NCI-H1694 treated with DMSO at 0.1 percent for 48 hours (cell line): ENCODE data around the gene SF3B3.

Source experiments
- DNase-seq: peaks from one replicate; lab custom pipeline; 2025; lab: John Stamatoyannopoulos, UW

The SF3B3 gene

DNA sequence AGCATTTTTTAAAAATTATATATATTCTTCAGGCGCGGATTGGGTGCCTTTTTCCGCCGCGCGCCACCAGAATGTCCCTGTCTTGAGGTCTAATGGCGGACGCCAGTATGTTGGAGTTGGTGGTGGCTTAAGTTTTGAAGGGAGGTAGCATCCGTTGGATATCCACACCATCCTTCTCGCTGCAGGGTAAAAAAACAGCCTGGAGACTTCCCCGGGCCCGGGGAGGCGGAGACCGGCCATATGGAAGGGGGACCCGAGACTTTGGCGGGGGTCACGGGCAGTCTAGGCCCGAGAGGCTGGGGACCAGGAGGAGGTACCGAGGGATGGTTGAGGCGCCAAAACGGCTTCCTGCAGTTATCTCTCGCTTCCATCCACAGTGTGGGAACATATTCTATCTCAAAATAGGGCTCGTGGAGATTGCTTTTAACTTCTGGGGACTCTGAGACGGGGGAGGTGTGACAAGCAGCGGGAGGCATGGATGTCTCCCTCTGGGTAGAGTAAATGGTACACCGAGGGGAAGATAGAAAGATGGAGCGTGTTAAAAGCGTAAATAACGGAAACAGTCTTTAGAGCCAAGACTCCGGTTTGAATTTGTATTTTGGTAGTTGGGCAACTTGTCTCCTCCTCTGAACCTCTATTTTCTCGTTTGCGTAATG lies at the start of gene SF3B3:
Gene SF3B3 (plus strand): TSS at position 74 of the 656 bp plus-strand sequence. CDS start 2,841 bp downstream, outside the sequence.
- peak; percentile 82 for DNase-seq

DNA sequence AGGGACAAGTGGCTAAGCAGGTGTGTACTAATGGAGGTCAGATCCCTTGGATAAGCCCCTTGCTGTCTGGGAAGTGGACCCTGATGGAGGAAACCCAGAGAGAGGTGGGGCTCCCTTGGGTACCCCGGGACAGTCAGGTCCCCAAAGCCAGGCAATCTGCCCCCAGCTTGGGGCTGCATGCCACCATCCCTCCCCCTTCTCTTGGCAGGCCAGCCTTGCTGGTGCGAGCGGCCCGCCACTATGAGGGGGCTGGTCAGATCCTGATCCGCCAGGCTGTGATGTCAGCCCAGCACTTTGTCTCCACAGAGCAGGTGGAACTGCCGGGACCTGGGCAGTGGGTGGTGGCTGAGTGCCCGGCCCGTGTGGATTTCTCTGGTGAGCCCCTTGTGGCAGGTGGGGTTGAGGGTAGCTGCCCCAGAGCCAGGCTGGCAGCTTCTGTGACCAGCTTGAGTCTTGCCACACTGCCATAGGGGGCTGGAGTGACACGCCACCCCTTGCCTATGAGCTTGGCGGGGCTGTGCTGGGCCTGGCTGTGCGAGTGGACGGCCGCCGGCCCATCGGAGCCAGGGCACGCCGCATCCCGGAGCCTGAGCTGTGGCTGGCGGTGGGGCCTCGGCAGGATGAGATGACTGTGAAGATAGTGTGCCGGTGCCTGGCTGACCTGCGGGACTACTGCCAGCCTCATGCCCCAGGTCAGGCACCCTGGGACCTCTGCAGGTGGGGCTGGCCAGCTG lies 49.1 kb upstream of the SF3B3 start:
- no peak for DNase-seq

DNA sequence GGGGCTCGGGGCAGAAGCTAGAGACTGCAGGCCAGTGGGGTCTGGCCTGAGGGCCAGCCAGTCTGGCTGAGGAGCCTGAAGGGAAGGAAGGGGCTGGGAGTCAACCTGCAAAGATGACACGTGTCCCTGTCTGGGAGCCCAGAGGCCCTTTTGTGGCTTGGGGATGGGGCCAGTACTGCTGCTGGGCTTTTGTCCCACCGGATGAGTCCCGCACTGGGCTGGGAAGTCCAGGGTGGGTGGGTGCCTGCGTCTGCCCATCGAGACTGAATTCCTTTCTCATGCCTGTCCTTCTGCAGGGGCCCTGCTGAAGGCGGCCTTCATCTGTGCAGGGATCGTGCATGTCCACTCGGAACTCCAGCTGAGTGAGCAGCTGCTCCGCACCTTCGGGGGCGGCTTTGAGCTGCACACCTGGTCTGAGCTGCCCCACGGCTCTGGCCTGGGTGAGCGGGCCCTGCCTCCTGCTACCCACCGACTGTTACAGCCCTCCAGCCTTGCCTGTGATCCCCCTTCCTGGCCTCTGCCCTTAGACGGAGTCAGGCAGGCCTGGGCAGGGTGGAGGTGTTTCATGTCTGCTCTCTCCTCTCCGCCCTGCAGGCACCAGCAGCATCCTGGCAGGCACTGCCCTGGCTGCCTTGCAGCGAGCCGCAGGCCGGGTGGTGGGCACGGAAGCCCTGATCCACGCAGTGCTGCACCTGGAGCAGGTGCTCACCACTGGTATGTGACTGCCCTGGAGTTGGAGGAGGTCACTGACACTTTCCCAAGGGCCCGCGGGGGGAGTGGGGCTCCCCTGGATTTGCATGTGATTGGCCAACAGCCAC lies 48.4 kb upstream of the SF3B3 start:
- no peak for DNase-seq

DNA sequence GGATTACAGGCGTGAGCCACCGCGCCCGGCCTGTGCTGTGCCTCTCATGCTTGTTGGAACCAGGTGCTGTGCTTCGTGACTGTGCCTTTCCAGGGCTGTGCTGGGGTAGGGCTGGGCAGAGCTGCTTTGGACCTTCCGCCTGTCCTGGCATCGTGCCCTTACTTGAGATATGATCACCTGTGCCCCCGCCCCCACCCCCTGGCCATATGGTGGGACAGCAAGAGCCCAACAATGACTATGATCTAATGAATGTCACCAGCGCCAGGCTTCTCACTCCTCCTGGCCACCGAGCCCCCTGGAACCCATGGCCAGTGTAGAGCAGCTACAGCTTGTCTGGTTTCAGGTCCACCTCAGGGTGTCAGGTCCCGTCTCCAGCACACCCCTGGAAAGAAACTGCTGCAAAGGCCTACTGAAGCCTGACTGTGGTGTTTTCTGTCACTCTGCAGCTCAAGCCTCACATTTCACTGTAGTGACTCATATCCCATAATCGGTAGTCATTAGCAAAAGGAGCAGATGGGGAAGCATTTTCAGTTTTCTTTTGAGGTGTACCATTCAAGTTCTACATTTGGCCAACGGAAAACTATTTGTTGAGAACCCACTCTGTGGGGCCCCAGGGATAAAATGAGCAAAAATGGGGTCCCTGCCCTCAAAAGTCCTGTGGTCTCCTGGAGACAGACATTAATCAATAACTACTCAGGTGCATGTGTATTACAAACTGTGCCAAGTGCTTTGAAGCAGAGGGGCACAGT lies 47.2 kb upstream of the SF3B3 start:
- peak; percentile 50 for DNase-seq

DNA sequence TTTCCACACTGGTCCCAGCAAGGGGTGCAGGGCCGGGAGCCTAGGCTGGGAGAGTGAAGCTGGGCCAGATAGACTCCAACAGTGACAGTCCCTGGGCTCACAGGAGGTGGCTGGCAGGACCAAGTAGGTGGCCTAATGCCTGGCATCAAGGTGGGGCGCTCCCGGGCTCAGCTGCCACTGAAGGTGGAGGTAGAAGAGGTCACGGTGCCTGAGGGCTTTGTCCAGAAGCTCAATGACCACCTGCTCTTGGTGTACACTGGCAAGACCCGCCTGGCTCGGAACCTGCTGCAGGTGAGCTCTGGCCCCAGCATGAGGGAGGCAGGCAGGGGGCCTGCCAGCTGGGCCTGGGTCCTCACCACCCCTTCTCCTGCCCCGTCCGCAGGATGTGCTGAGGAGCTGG lies 45.4 kb upstream of the SF3B3 start:
- DNase-seq, result no peak

DNA sequence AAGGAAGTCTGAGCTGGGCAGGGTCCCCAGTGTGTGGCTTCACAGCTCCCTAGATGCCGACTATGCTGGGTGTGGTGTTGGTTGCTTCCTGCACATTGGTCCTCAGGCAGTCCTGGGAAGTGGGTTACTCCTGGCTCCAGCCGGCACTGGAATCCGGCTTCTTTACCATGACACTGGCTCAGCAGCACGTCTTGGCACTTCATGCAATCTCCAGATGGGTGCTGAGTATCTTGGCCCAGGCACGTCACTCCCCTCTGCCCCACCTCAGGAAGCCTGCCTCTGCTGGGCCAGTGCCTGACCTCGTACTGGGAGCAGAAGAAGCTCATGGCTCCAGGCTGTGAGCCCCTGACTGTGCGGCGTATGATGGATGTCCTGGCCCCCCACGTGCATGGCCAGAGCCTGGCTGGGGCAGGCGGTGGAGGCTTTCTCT lies 44.7 kb upstream of the SF3B3 start:
- DNase-seq, result no peak

DNA sequence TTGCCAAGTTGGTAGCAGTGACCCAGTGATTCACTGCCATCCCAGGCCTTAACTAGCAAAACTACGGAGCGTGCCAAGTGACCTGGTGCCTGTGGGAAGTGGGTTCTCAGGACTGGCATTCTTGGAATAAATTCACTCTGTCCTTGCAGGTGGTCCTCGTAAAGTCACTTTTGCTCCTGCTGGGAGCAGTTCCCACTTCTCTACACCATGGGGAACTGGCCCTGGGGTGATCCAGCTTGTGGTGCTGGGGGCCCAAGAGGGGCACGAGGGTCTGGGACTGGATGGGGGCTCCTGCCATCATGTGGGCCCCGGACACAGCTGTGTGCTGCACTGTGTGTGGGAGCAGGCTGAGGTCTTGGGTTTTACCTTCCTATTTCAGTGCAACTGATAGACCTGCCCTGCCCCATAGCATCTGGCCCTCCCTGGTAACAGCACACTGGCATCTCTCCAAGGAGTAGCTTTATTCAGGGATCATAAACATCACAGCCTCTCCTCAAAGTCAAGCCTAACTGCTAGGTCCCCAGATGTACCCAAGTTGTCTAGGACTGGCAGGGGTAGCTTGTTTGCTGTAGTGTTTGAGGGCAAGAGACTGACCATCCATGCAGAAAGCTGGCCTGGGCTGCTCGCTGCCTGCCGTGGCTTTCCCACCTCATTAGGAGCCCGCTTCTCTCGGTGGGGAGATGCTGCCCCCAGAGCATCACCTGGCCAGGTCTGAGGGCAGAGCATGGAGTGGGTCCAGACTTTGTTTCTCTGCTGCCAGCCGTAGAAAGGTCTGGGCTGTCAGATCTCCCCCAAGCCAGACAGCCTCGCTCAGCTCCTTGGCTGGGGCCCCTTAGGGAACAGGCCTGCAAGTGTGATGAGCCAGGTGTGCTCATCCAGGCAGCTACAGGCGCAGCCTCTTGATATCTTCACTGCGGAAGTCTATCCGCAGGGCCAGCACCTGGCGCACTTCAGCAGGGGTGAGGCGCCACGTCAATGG lies 43.2 kb upstream of the SF3B3 start:
- DNase-seq, result peak; percentile 79

DNA sequence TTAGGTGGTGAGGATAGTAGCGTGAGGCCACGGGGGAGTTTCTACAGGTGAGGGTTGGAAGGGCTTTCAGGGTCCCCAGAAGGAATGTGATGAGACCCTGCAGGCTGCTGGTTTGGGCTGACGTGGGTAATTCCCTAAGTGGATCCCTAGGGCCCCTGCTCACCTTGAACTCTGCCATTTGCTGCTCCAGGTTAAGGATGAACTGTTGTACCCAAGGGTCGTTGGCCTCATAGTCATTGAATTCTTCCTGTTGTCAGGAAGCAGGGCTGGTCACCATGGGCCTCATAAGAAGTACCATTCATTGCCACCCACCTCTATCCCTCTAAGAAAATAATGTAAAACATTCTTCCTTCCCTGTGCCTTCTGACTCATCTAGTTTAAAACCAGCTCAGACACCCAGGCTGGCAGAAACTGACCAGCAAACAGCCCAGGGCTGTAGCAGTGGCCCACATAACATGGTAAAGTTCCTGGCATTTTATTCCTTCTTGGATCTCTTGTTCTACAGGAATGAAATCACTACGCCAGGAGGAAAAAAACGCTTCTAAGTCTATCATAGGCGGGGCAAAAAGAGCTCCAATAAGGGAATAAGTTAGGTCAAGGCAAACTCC lies 41.6 kb upstream of the SF3B3 start:
- no peak for DNase-seq

DNA sequence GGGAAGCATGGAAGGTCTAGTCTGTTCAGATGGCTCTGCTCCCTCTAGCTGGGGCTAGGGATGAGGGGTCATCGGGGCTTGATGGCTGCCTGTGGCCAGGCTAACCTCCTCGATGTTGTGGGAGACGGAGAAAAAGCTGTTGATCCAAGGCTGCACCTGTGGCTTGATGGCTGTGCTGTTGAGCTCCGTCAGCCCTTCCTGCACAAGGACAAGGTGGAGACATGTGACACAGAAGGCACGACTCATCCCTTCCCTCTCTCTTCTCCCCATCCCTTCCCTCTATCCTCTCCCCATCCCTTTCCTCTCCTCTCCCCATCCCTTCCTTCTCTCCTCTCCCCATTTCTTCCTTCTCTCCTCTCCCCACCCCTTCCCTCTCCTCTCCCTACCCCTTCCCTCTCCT lies 41.0 kb upstream of the SF3B3 start:
- no peak for DNase-seq

DNA sequence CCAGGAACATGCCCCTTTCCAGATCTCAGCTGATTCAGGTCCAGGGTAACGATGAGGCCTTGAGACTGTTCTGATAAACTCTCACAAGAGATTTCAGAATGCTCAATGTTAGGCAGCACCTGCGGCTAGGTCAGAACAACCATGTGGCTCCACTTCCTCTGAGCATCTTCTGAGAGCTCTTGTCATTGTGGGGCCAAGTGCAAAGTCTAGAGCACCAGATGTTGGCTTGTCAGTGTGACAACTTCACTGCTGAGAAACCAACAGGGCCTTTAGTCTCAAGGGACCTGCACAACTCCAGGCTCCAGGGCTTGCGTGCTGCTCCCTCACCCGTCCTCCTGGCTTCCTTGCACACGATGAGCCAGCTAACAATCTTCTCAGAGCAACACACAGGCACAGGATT lies 40.2 kb upstream of the SF3B3 start:
- peak; percentile 30 for DNase-seq

DNA sequence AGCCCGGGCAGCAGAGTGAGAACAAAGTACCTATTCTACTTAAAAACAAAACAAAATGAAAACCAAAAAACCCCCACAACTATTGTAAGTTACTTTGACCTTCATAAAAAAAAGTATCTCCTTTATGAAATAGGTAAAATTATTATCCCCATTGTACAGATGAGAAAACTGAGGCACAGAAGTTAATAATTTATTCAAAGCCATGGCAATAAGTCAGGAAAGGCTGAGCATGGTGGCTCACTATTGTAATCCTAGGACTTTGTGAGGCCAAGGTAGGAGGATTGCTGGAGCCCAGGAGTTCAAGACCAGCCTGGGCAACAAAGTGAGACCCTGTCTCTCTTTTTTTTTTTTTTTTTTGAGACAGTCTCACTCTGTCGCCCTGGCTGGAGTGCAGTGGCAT lies 38.7 kb upstream of the SF3B3 start:
- DNase-seq, result no peak

DNA sequence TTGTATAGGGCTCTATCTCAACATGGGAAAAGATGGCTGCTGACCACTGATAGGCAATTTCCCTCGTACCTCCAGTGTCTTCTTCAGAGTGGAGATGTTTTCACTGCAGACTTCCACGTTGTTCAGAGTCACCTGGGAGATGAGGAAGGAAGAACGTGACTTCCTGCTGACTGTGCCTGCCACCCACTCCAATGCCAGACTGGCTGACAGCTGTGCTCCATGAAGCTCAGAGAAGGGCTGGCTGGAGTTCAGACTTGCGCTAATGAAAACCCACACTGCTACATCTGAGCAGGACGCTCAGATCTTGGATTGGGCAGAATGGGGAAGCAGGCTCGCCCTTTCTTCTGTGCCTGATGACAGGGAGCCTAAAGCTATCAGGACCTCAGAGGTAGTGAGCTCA lies 33.4 kb upstream of the SF3B3 start:
- peak; percentile 88 for DNase-seq

DNA sequence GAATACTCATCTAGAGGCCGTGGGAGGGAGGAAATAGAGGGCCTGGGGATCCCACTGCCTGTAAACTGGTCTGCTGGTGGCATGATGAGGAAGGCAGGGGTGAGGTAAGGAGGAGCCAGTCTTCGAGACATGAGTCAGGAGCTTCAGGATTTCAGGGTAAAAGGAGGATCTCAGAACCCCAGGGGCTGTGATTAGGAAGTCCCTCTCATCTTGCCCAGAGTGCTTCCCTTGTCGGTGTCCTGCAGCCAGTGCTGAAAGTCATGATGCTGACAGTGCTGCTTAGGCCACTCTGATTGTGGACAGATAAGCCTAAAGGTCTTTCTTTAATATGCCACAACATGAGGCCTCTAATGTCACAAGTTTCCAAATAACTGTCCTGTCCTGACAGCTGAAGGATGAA lies 29.8 kb upstream of the SF3B3 start:
- DNase-seq, result no peak

DNA sequence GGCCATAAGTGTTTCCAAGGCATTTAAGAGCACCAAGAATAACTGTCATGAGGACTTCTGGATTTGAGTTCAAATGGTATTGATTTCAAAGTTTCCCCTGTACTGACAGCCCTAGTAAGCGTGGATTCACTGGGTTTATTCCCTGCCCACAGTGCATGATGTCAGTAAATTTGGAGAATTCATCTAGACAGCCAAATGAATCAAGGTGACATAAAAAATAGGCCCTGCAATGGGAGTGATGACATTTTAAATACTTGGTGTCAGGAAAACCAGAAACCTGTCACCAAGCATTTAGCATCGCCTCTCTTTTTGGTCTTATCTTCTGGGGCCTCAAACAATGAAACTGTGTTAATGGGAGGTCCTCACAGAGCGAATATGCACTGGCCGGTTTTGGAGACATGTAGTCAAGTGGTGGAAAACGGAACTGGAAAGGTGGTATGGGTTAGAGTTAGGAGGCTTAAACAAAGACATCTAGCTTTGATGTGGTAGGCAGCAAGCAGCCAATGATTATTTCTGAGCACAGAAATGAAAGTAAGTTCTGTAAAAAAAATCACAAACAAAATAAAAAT lies 29.3 kb upstream of the SF3B3 start:
- no peak for DNase-seq

DNA sequence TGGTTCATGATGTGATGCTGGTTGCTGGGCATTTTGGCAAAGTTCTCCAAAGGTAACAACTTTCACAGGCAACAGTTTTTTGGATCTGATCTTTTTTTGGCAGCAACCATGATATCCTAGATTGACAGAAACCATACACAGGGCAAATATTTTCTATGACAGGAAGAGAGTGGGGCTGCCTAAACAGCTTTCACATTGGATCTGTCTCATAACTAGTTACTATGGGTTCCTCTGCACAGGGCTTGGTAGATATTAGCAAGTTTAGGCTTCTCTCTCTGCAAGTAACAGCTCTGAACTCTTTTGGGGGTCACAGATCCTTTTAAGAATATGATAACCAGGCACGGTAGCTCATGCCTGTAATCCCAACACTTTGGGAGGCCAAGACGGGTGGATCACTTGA lies 28.8 kb upstream of the SF3B3 start:
- no peak for DNase-seq

DNA sequence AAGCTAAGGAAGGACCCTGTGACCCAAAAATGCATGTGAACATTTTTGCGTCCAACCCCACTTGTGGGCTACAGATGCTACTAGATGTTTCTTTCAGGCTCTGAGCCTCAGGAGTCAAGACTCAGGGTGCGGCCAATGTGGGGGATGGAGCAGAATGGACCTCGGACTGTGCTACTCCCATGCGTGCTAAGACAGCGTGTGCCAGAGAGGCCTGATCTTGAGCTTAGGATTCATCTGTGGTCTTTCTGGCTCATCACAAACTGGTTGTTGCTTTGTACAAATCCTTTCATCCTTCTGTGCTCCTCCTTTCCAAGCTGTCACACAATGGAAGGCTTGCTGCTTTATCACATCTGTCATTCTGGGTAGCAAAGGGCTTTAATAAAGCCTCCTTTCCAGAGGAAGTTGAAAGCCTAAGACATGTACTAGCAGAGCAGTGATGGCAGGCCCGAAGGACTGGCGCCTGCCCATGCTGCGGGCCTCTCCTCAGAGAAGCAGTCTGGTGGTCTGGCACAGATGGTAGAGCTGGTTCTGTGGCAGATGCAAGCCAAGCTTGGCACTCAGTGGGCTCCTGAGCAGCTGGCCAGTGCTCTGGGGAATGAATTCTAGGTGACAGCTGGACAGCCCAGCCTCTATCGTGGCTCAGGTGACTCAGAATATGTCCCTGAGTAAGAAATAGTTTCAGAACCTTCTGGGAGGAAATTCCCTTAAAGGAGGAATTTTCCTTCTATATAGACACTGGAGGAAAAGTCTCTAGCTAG lies 28.0 kb upstream of the SF3B3 start:
- DNase-seq, result peak; percentile 94

DNA sequence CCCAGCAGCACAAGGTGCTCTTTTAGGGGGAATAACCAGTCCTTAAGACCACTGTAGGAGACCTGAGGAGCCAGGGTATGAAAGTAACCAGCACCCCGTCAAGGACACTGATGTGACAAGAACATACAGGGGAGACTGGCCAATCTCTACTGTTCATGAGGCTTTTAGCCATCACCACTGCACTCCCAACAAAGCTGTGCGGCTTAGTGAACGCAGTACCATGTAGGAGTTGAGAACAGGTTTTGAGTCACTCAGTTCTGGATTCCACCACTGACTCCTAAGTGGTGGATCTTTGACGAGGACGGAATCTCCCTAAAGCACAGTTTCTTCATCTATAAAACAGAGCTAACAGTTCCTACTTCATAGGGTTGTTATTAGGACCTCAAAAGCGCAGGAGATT lies 27.1 kb upstream of the SF3B3 start:
- DNase-seq, result no peak

DNA sequence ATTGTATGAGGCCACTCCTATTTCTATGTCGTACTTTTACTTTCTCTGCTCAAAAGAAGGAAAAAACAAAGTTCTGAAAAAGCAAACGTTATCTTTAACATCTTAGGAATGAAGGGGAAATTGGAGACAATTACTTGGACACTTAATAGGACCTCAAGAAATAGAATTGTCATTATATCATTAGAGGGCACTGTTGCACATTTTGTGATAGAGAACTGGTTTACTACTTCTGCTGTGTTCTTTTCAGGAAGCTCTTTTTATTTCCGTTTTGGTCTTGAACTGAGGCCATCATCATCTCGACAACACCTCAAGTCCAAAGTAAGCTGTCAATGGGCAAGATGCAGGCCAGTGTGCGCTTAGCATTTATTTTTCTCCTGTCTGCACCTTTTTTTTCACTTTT lies 14.9 kb upstream of the SF3B3 start:
- no peak for DNase-seq

DNA sequence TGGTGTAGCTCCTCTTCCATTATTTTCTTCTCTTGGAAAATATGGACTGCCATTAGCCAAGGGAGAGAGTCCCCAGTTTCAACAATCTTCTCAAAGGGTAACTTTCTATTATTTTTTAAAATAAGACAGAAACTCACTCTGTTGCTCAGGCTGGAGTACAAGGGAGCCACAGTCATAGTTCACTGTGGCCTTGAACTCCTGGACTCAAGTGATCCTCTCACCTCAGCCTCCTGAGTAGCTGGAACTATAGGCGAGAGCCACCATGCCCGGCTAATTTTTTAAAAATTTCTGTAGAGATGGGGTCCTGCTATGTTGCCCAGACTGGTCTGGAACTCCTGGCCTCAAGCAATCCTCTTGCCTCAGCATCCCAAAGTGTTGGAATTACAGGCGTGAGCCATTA lies 13.4 kb upstream of the SF3B3 start:
- DNase-seq, result no peak
